Hepatocyte (in vitro differentiated cells): Measurements from ENCODE around the gene FN1.

Experiments used
- EZH2 ChIP-seq: fragments of 200-600 bp; sonication (generic); IDR thresholded peaks from 2 replicates; pipeline ENCODE4 v1.6.1; 2016; ENCODE audit warnings: antibody characterized with exemption, mild to moderate bottlenecking, borderline replicate concordance
- TF ChIP-seq, protein P1 (sequence below): fragments of 200-600 bp; sonication (generic); IDR thresholded peaks from 2 replicates; pipeline ENCODE4 v1.5.1; 2016; ENCODE audit warnings: antibody characterized with exemption, mild to moderate bottlenecking; ENCODE audit not compliant: poor library complexity

- TF ChIP-seq EZH2, result no peak
- TF ChIP-seq, protein P1, sequence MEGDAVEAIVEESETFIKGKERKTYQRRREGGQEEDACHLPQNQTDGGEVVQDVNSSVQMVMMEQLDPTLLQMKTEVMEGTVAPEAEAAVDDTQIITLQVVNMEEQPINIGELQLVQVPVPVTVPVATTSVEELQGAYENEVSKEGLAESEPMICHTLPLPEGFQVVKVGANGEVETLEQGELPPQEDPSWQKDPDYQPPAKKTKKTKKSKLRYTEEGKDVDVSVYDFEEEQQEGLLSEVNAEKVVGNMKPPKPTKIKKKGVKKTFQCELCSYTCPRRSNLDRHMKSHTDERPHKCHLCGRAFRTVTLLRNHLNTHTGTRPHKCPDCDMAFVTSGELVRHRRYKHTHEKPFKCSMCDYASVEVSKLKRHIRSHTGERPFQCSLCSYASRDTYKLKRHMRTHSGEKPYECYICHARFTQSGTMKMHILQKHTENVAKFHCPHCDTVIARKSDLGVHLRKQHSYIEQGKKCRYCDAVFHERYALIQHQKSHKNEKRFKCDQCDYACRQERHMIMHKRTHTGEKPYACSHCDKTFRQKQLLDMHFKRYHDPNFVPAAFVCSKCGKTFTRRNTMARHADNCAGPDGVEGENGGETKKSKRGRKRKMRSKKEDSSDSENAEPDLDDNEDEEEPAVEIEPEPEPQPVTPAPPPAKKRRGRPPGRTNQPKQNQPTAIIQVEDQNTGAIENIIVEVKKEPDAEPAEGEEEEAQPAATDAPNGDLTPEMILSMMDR, result no peak
Observed at GRCh38 chr2:215370112-215370965, 65.5 kb downstream of the FN1 start.
